ENCODE data around the gene ERC2. TPM values are rescaled to one million over a fixed set of nuclear protein-coding genes. Genes with fewer than 3 reads are reported as not detected.

ERC2 gene
- total and polyA plus RNA-seq, 2 of the 13 experiments (the other 11 are each of a cell fraction or from before 2014, with no cell fraction given), result 0.16 to 0.22 TPM

GRCh38 chr3:56324473-56324872 lies 143.8 kb downstream of the ERC2 start:
- TF ChIP-seq FOXK1 (CRISPR knock-in tag; IDR thresholded peaks at IDR 0.05; ENCODE audit: borderline replicate concordance, low read depth), result no peak
- no peak for TF ChIP-seq ARNT2 (CRISPR knock-in tag; IDR thresholded peaks at IDR 0.05; ENCODE audit: low read depth)
- no peak for TF ChIP-seq ZNF101 (CRISPR knock-in tag; IDR thresholded peaks at IDR 0.05; ENCODE audit: borderline replicate concordance, low read depth)
- no peak for TF ChIP-seq ELF3 (CRISPR knock-in tag; IDR thresholded peaks at IDR 0.05)
- TF ChIP-seq CCDC6 (CRISPR knock-in tag; IDR thresholded peaks at IDR 0.05), result no peak
- no peak for TF ChIP-seq HMGA1 (CRISPR knock-in tag; conservative IDR thresholded peaks at IDR 0.05)
- TF ChIP-seq ELF4 (CRISPR knock-in tag; IDR thresholded peaks at IDR 0.05; ENCODE audit: borderline replicate concordance), result no peak
- TF ChIP-seq ATM (IDR thresholded peaks at IDR 0.05; ENCODE audit: borderline replicate concordance), result no peak
- no peak overlapping the region for H3K4me2 ChIP-seq (ENCODE audit: low read depth, low read length)
- no peaks in the 10 kb centered on the region for H3K4me1 ChIP-seq (ENCODE audit: insufficient read depth, low read length)
- BruUV-seq (replicated peaks), result no TSS peak
- no peaks in the 10 kb centered on the region for H3K79me2 ChIP-seq (ENCODE audit: insufficient read depth, low read length)
- no peak overlapping the region for H2AFZ ChIP-seq (ENCODE audit: low read length)
- ATAC-seq, result no peak
- H3K9ac ChIP-seq (ENCODE audit: insufficient read depth, low read depth, low read length), result no peak overlapping the region
- CTCF ChIA-PET (ENCODE audit: low intra/inter-chr PET ratio, low total read pairs), result no interaction called here
- no peaks in the 10 kb centered on the region; a peak in 2 of 5 replicates for H3K27me3 ChIP-seq (ENCODE audit: control insufficient read depth in 1 of 2, insufficient read depth in 2 of 2, low read length in 2 of 2)
- POLR2A ChIA-PET, result no interaction called here
- intact Hi-C loops (cut with micrococcal nuclease; ENCODE audit: unreplicated experiment) (no loop called here), in situ Hi-C loops (cut with HindIII; ENCODE audit: extremely low pct_ligation_motif_present, low pct_unique_long_range_greater_than_20kb) (no loop called here)
- no peaks in the 10 kb centered on the region for H3K9me3 ChIP-seq (ENCODE audit: low read length)
- FAIRE-seq, result no peak
- no peaks in the 10 kb centered on the region for H3K36me3 ChIP-seq (replicated peaks in 1 of 2; ENCODE audit: control insufficient read depth in 1 of 2, insufficient read depth in 2 of 2, low read length in 2 of 2)
- H3K4me3 ChIP-seq (replicated peaks in 1 of 3; ENCODE audit: insufficient read depth in 1 of 3, low read depth in 2 of 3, low read length in 3 of 3), result no peak overlapping the region
- DNase-seq (ENCODE audit: low spot score), result no peak
- no peaks in the 10 kb centered on the region for H4K20me1 ChIP-seq (ENCODE audit: insufficient read depth, low read length)
- H3K27ac ChIP-seq (ENCODE audit: extremely low read length, insufficient read depth, low read length), result no peak overlapping the region
- WGBS (ENCODE audit: low lambda C conversion rate), result 0% methylated on average over 3 of the region's 3 CpGs

DNA sequence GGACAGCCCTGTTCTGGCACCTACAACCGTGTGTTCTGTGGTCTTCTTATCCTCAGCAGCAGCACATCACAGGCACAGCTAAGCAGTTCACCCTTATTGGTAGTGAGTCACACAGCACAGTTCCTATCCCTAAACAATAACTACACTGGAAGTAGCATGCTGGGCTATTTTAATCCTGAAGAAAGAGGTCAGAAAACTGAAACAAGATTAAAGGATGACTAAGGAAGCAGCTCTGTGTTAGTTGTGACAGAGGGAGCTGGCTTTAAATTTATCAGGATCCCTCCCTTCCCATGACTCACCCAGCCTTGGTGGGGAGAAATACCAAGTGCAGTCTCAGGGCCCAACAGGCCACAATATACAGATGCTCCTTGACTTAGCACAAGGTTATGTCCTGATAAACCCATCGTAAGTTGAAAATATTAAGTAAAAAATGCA lies 144.3 kb downstream of the ERC2 start:
- H3K27me3 ChIP-seq (ENCODE audit: control insufficient read depth in 1 of 2, insufficient read depth in 2 of 2, low read length in 2 of 2), result no peaks in the 10 kb centered on the region; a peak in 2 of 5 replicates
- H3K36me3 ChIP-seq (replicated peaks in 1 of 2; ENCODE audit: control insufficient read depth in 1 of 2, insufficient read depth in 2 of 2, low read length in 2 of 2), result no peaks in the 10 kb centered on the region
- no TSS peak for BruUV-seq (replicated peaks)
- no peaks in the 10 kb centered on the region for H3K4me1 ChIP-seq (ENCODE audit: insufficient read depth, low read length)
- FAIRE-seq (no peak), ATAC-seq (no peak), DNase-seq (ENCODE audit: low spot score) (no peak)
- ChIA-PET POLR2A (no interaction called here), CTCF (ENCODE audit: low intra/inter-chr PET ratio, low total read pairs) (no interaction called here)
- no peak overlapping the region for H3K9ac ChIP-seq (ENCODE audit: insufficient read depth, low read depth, low read length)
- H3K9me3 ChIP-seq (ENCODE audit: low read length), result no peaks in the 10 kb centered on the region
- H2AFZ ChIP-seq (ENCODE audit: low read length), result no peak overlapping the region
- H3K4me3 ChIP-seq (replicated peaks in 1 of 3; ENCODE audit: insufficient read depth in 1 of 3, low read depth in 2 of 3, low read length in 3 of 3), result no peak overlapping the region
- no peak overlapping the region for H3K27ac ChIP-seq (ENCODE audit: extremely low read length, insufficient read depth, low read length)
- intact Hi-C loops (cut with micrococcal nuclease; ENCODE audit: unreplicated experiment) (no loop called here), in situ Hi-C loops (cut with HindIII; ENCODE audit: extremely low pct_ligation_motif_present, low pct_unique_long_range_greater_than_20kb) (no loop called here)
- H4K20me1 ChIP-seq (ENCODE audit: insufficient read depth, low read length), result no peaks in the 10 kb centered on the region
- 0% methylated on average over 2 of the region's 2 CpGs for WGBS (ENCODE audit: low lambda C conversion rate)
- no peaks in the 10 kb centered on the region for H3K79me2 ChIP-seq (ENCODE audit: insufficient read depth, low read length)
- TF ChIP-seq NFE2 (CRISPR knock-in tag; IDR thresholded peaks at IDR 0.05) (no peak), ZNF672 (CRISPR knock-in tag; IDR thresholded peaks at IDR 0.05) (no peak), ZNF17 (CRISPR knock-in tag; IDR thresholded peaks at IDR 0.05) (no peak), ZNF775 (CRISPR knock-in tag; IDR thresholded peaks at IDR 0.05; ENCODE audit: borderline replicate concordance) (no peak), ZNF484 (CRISPR knock-in tag; IDR thresholded peaks at IDR 0.05; ENCODE audit: borderline replicate concordance, low read depth) (no peak), ZNF549 (CRISPR knock-in tag; IDR thresholded peaks at IDR 0.05) (no peak)
- no peak overlapping the region for H3K4me2 ChIP-seq (ENCODE audit: low read depth, low read length)
